ENCODE measurements around the gene SPSB3.
"Not testable (repeated sequence)": the region's sequence is repeated elsewhere in the genome, so short reads cannot be mapped to it uniquely, and the experiment has no call there.

SPSB3 gene

GRCh38 chr16:1741553-1742165 is 40.7 kb downstream of the SPSB3 start:
- DNase-seq (ENCODE audit: low read depth), result no peak

- DNase-seq (ENCODE audit: low read depth), result no peak
These were observed 41.4 kb downstream of the SPSB3 start for GRCh38 chr16:1740781-1741490.

- DNase-seq (ENCODE audit: low read depth), result no peak
These were observed 42.1 kb downstream of the SPSB3 start for GRCh38 chr16:1740234-1740633.

- DNase-seq (ENCODE audit: low read depth), result no peak
These were observed 47.6 kb downstream of the SPSB3 start for GRCh38 chr16:1734816-1735215.

GRCh38 chr16:1734123-1734522 is 48.2 kb downstream of the SPSB3 start:
- DNase-seq (ENCODE audit: low read depth), result no peak

GRCh38 chr16:1732551-1732987 is 49.8 kb downstream of the SPSB3 start:
- DNase-seq (ENCODE audit: low read depth), result not testable (repeated sequence)

GRCh38 chr16:1732071-1732470 is 50.3 kb downstream of the SPSB3 start:
- no peak for DNase-seq (ENCODE audit: low read depth)

- no peak for DNase-seq (ENCODE audit: low read depth)
These were observed 50.8 kb downstream of the SPSB3 start for GRCh38 chr16:1731603-1732002.

- DNase-seq (ENCODE audit: low read depth), result no peak
These were observed 51.3 kb downstream of the SPSB3 start for GRCh38 chr16:1731073-1731472.

GRCh38 chr16:1729445-1729844 is 52.9 kb downstream of the SPSB3 start:
- no peak for DNase-seq (ENCODE audit: low read depth)

- no peak for DNase-seq (ENCODE audit: low read depth)
These were observed 53.3 kb downstream of the SPSB3 start for GRCh38 chr16:1729026-1729425.

GRCh38 chr16:1727651-1728624 is 54.4 kb downstream of the SPSB3 start:
- no peak for DNase-seq (ENCODE audit: low read depth)

All from activated T-helper 9 cell treated with anti-CD3 and anti-CD28 coated beads, Interleukin-2, amount 50 U/mL, for 16 hours (primary cell).